Mesothelial cell of epicardium (in vitro differentiated cells): ENCODE measurements around the gene PIK3C2B. TPM values are rescaled to one million over a fixed set of nuclear protein-coding genes. Genes with fewer than 3 reads are reported as not detected.

ENCODE experiments used
- DNase-seq, 2 experiments: peaks; one replicate each; pipeline ENCODE4 v3.0.0; 2021; ENCODE audit warnings: low spot score in 2 of 2; ENCODE audit not compliant: unreplicated experiment in 2 of 2
- H3K27ac Mint-ChIP-seq: 2 replicates; pipeline ENCODE4 v1.8.0; 2021; ENCODE audit warnings: mixed read lengths
- H3K27me3 Mint-ChIP-seq: 2 replicates; pipeline ENCODE4 v1.8.0; 2021; ENCODE audit warnings: low read depth, mixed read lengths
- H3K36me3 Mint-ChIP-seq: 2 replicates; pipeline ENCODE4 v1.8.0; 2021; ENCODE audit warnings: mixed read lengths
- H3K4me1 Mint-ChIP-seq: 2 replicates; pipeline ENCODE4 v1.8.0; 2021; ENCODE audit warnings: mixed read lengths
- H3K4me3 Mint-ChIP-seq: 2 replicates; pipeline ENCODE4 v1.8.0; 2021; ENCODE audit warnings: mild to moderate bottlenecking, moderate library complexity, mixed read lengths
- H3K9me3 Mint-ChIP-seq: 2 replicates; pipeline ENCODE4 v1.8.0; 2021; ENCODE audit warnings: mixed read lengths
- CTCF ChIP-seq: fragments of 200-600 bp; sonication (generic); IDR thresholded peaks from one replicate; pipeline ENCODE4 v1.5.0; 2021; ENCODE audit warnings: antibody characterized with exemption; ENCODE audit not compliant: unreplicated experiment
- total RNA-seq: library from RNA; stranded (reverse); gene quantifications from 3 replicates; pipeline ENCODE4 v1.2.1, GENCODE V29; 2021

The PIK3C2B gene
- total RNA-seq, 1 donor from 2014 or later, result 39.6 TPM

GRCh38 chr1:204511366-204511765 lies 16.8 kb upstream of the PIK3C2B start:
- no peak overlapping the region for H3K27ac Mint-ChIP-seq
- no peaks in the 10 kb centered on the region for H3K36me3 Mint-ChIP-seq

GRCh38 chr1:204509186-204509635 lies 14.6 kb upstream of the PIK3C2B start:
- Mint-ChIP-seq H3K4me1 (peaks cover 9% of the 10 kb centered on the region), H3K4me3 (no peak overlapping the region), H3K27me3 (peaks cover 2% of the 10 kb centered on the region), H3K36me3 (no peaks in the 10 kb centered on the region), H3K9me3 (no peaks in the 10 kb centered on the region), H3K27ac (no peak overlapping the region)
- TF ChIP-seq CTCF, result no peak
- no peak for DNase-seq

More at GRCh38 chr1:204511366-204511765, 16.8 kb upstream of the PIK3C2B start:
- Mint-ChIP-seq H3K4me1 (peaks cover 1% of the 10 kb centered on the region), H3K27me3 (peaks cover under 1% of the 10 kb centered on the region), H3K4me3 (no peak overlapping the region), H3K9me3 (no peaks in the 10 kb centered on the region)
- TF ChIP-seq CTCF, result no peak
- DNase-seq, result no peak

GRCh38 chr1:204507317-204508105 lies 12.9 kb upstream of the PIK3C2B start:
- Mint-ChIP-seq H3K4me1 (peaks cover 12% of the 10 kb centered on the region), H3K27me3 (peaks cover 2% of the 10 kb centered on the region), H3K9me3 (no peaks in the 10 kb centered on the region), H3K27ac (peak overlapping the region; percentile 97), H3K36me3 (no peaks in the 10 kb centered on the region), H3K4me3 (peak overlapping the region; percentile 92)
- peak in 1 of 2 experiments; percentile 46 for DNase-seq
- no peak for TF ChIP-seq CTCF

GRCh38 chr1:204506969-204507316 lies 12.3 kb upstream of the PIK3C2B start:
- Mint-ChIP-seq H3K4me3 (peak overlapping the region; percentile 92), H3K27me3 (peaks cover 2% of the 10 kb centered on the region), H3K9me3 (no peaks in the 10 kb centered on the region), H3K27ac (peak overlapping the region; percentile 97), H3K36me3 (no peaks in the 10 kb centered on the region), H3K4me1 (peaks cover 12% of the 10 kb centered on the region)
- peak; percentile 71 to 92 for DNase-seq
- TF ChIP-seq CTCF, result no peak

- no peak for TF ChIP-seq CTCF
- Mint-ChIP-seq H3K27me3 (peaks cover 2% of the 10 kb centered on the region), H3K4me1 (peaks cover 12% of the 10 kb centered on the region), H3K36me3 (no peaks in the 10 kb centered on the region), H3K27ac (peak overlapping the region; percentile 97), H3K4me3 (peak overlapping the region; percentile 92), H3K9me3 (no peaks in the 10 kb centered on the region)
- DNase-seq, result peak in 1 of 2 experiments; percentile 77
Observed at GRCh38 chr1:204506201-204506968, 11.8 kb upstream of the PIK3C2B start.
